ENCODE data around the gene PSMB8. TPM values are rescaled to one million over a fixed set of nuclear protein-coding genes. Genes with fewer than 3 reads are reported as not detected.

The PSMB8 gene
- total and polyA plus RNA-seq, 2 of the 8 experiments (the other 6 are each of a cell fraction or from before 2014, with no cell fraction given) = 18.4 to 43.0 TPM

DNA sequence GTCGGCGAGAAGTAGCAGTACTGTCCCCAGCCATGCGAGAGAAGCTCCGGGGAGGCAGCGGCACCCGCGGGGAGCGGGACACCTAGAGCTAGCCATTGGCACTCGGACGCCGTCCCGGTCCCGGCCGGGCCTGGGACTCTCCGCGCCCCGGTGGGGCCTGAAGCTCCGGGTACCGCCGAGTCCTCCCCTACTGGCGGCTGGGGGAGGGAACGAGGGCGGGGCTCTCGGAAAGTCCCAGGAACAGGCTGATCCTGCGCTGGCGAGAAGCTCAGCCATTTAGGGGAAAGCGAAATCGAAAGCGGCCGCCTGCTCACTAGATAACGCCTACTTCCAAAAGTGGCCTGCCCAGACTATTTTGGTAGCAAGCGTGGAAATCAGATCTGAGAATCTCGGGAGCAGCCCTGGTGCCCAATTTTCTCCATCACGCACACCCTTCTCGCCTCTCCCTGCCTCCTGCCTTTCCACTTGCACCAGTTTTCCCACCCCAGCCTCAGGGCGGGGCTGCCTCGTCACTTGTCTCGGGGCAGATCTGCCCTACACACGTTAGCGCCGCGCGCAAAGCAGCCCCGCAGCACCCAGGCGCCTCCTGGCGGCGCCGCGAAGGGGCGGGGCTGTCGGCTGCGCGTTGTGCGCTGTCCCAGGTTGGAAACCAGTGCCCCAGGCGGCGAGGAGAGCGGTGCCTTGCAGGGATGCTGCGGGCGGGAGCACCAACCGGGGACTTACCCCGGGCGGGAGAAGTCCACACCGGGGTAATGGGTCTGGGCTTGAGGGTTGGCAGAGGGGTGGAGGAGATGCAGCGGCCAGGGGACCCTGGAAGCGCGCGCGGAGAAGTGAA, 9.9 kb upstream of the PSMB8 start, which contains the start of the genes PSMB9 and TAP1 (continued):
- TF ChIP-seq, protein P1, sequence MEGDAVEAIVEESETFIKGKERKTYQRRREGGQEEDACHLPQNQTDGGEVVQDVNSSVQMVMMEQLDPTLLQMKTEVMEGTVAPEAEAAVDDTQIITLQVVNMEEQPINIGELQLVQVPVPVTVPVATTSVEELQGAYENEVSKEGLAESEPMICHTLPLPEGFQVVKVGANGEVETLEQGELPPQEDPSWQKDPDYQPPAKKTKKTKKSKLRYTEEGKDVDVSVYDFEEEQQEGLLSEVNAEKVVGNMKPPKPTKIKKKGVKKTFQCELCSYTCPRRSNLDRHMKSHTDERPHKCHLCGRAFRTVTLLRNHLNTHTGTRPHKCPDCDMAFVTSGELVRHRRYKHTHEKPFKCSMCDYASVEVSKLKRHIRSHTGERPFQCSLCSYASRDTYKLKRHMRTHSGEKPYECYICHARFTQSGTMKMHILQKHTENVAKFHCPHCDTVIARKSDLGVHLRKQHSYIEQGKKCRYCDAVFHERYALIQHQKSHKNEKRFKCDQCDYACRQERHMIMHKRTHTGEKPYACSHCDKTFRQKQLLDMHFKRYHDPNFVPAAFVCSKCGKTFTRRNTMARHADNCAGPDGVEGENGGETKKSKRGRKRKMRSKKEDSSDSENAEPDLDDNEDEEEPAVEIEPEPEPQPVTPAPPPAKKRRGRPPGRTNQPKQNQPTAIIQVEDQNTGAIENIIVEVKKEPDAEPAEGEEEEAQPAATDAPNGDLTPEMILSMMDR (IDR thresholded peaks at IDR 0.05; ENCODE audit: control extremely low read depth in 1 of 3, insufficient read depth in 1 of 3, low read depth in 1 of 3, low read length in 3 of 3) = peak; percentile 63 to 94 (median 75)
